HG03159 (cell line): ENCODE data around the gene SRCIN1.

Experiments
- ATAC-seq: cut with Tn5 transposase; IDR thresholded peaks from one replicate; pipeline ENCODE4 v1.9.1; 2021; ENCODE audit warnings: mild to moderate bottlenecking, moderate library complexity; ENCODE audit not compliant: unreplicated experiment

Gene SRCIN1

GRCh38 chr17:38617074-38617860 lies 11.5 kb upstream of the SRCIN1 start:
- no peak for ATAC-seq

- ATAC-seq: no peak
These were observed 10.6 kb upstream of the SRCIN1 start for GRCh38 chr17:38616361-38616760.

- no peak for ATAC-seq
These were observed 8.4 kb upstream of the SRCIN1 start for GRCh38 chr17:38613981-38614779.

DNA sequence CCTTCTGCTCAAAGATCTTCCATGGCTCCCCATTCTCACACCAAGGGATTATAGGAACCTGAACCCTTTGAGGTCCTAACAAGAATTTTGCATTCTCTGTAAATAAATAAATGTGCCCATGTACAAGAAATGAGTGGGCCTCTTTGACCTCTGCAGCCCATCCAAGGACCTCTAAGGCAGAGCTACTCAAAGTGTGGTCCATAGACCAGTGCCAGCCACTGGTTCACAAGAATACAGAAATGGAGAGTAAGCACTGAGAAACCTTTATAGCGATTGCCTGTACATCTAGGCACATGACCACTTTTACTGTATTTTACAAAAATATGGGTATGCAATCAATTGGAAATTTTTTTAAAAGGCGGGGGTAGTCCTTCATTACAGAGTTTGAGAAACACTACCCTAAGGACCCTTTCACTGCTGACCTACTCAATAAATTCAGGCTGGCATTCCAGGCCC lies 7.8 kb upstream of the SRCIN1 start:
- no peak for ATAC-seq

GRCh38 chr17:38611872-38612376 lies 6.2 kb upstream of the SRCIN1 start:
- ATAC-seq: no peak

DNA sequence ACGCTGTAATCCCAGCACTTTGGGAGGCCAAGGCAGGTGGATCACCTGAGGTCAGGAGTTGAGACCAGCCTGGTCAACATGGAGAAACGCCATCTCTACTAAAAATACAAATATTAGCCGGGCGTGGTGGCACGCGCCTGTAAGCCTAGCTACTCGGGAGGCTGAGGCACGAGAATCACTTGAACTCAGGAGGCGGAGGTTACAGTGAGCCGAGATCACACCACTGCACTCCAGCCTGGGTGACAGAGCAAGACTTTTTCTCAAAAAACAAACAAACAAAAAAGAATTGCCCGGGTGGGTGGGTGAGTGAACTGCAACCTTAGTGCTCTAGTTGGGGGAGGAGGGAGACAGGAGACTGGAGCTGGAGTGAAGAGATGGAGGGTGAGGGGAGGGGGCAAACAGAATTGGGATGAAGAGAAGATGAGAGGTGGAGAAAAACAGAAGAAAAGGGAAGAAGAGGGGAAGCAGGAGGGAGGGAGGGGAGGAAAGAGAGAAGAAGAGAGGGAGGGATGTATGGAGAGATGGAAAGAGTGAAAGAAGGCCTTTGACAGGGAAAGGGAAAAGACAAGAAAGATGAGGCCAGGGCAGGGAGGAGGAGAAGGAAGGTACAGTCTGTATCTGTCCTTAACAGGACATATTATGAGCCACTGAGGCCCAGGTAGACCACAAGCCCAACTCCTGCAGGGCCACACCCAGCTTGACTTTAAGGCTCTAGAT lies 5.5 kb upstream of the SRCIN1 start:
- ATAC-seq: no peak

- no peak for ATAC-seq
These were observed 3.7 kb upstream of the SRCIN1 start for GRCh38 chr17:38609280-38610031.

GRCh38 chr17:38608648-38609047 lies 2.9 kb upstream of the SRCIN1 start:
- ATAC-seq: no peak

- ATAC-seq: no peak
These were observed 1.2 kb upstream of the SRCIN1 start for GRCh38 chr17:38606646-38607611.

DNA sequence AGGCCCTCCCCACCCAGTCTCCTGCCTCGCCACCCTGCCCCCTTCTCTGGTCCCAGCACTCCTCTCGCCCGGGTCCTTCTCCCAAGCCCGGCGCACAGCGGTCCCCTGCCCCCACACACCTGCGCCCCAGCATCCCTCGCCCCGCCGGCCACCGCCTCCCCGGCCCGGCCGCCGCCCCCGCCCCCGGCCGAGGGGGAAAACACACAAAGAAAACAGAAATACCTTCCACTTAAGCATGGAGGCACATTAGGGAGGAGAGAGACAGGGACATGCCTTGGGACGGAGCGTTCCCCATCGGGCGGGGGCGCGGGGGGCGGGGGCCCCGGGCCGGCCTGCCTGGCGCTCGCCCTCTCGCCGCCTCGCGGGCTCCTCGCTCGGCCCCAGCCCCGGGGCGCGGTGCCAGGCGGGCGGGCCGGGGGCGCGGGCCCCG lies 326 bp downstream of the SRCIN1 start:
- no peak for ATAC-seq

DNA sequence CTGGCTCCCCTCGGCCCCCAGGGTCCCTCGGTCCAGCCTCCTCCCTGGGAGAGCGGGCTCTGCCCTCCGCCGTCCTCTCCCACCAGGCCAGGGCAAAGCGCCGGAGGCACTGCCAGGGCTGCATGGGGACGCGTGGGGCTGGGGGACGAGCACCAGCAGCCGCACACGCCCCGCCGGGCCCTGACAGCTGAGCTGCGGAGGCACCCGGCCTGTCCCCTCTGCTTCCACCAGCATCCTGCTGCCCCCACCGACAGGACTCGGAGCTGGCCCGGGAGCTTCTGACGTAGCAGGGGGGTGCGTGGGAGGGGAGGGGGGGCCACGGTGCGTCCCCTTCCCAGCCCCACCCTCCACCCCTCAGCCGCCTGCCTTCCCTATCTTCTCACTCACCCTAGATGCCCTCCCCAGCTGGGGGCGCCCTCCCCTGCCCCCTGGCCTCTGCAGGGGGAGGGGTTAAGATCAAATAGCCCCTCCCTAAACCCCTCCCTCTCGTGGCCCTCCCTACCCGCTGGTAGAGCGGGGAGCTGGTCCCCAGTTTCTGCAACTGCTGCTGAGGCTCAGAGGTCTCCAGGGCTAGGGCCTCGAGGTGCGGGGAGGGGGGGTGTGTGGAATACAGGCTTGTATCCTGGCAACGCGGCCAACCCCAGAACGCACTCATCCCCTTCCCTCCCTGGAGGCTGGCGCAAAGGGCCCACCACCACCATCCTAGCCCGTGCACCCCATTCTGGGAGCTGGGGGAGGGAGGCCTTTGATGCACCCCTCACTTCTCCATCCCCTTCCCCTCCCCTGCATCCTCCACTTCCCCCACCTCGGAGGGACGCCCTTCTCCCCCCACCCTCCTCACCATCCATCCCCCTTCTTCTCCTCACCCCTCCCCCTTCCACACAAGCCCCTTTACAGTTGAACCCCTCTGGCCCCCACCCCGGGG lies 1.0 kb downstream of the SRCIN1 start:
- no peak for ATAC-seq

DNA sequence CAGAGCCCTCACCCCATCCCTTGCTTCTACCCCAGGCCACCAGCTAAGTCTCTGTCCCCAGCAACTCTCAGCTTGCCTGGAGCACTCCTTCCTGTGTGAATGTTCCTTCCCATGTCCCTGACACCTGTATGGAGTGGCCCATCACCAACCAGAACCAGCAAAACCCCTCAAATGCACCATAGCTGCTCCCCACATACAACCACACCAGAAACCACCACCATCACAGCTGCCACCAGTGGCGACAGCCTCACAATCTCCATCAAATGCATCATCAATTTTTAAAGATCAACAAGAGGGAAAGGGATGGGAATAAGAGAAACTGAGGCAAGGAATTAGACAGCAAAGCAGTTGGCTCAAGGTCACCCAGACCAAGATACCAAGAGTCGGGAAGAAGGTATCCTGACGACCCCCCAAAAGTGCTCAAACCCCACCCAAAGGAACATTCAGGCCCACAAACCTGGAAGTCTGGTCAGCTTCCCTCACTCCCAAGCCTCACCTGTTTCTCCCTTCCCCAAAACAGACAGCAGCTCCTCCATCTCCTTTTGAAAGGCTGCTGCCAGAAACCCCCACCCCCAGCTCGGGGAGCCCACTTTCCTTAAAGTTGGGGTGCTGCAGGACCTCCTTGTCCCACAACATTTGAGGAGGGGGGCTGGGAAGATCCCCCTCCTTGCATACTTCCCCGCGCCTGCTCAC lies 1.8 kb downstream of the SRCIN1 start:
- no peak for ATAC-seq

DNA sequence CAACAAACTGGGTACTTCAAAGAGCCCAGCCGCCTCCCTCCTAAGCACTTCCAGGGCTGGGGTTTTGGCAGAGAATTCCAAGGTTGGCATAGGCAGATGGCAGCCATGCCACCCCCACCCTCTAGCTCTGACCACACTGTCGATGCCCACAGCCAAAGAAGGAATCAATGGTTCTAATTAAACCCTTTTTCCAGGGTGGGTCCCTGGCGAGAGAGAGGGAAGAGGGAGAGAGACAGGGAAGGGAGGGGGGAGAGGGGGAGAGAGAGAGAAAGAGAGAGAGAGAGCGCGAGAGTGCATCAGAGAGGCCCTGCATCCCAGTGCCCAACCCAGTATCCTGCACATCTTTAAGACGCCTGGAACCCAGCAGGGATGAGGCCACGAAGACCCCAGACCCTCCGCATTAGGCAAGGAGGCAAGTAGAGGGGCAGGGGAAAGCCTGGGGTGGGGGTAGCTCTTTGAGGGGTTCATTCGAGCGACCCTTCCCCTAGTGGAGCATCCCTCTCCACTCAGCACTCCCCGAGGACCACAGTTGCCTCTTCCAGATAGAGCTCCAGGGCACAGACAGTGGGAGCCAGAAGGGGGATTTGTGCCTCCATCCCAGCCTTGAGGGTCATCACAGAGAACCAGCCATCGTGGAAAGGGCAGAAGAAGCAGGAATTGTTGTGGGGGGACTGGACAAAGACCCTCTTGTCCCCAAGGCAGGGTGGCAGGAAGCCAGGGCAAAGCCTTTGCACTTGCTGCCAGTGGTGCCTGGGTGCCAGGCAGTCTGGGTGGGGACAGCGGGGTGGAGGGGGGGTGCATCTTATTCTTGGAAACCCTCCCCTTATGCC lies 2.6 kb downstream of the SRCIN1 start:
- ATAC-seq: no peak

- ATAC-seq: no peak
These were observed 3.3 kb downstream of the SRCIN1 start for GRCh38 chr17:38602453-38602852.

GRCh38 chr17:38601539-38602351 lies 4.0 kb downstream of the SRCIN1 start:
- no peak for ATAC-seq

- no peak for ATAC-seq
These were observed 4.8 kb downstream of the SRCIN1 start for GRCh38 chr17:38600906-38601305.
